ENCODE results near the gene AKAP5. TPM values are rescaled to one million over a fixed set of nuclear protein-coding genes. Genes with fewer than 3 reads are reported as not detected.
A peak's percentile ranks its signal among the peaks of the same experiment; 100 is the strongest.

Gene AKAP5
- total RNA-seq, 1 donor from 2014 or later, result 0.19 TPM

DNA sequence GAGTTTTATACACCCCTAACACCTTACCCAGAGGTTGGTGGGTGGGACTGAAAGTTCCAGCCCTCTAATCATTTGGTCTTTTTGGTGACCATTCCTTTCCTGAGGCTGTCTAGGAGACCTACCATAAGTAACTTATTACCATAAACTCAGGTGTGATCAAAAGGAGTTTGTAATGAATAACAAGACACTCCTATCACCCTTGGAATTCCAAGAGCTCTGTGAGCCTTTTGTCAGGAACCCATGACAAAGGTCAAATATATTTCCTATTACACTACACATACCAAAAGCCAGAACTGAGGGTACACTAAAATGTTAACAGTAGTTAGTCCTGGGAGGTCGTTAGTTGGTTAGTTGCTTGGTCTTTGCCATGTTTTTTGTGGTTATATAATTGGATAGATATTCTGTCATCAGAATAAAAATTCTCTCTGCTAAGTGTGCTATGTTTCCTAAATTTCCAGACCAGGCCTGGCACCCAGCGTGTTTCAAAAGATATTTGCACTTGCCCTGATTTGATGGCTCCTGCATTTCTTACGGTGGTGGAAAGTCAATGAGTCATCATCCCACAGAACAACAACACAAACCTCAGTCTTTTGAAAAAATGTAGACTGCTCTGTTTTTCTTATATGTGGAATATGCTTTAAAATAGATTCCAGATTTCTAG lies 27.0 kb upstream of the AKAP5 start:
- TF ChIP-seq, protein P1, sequence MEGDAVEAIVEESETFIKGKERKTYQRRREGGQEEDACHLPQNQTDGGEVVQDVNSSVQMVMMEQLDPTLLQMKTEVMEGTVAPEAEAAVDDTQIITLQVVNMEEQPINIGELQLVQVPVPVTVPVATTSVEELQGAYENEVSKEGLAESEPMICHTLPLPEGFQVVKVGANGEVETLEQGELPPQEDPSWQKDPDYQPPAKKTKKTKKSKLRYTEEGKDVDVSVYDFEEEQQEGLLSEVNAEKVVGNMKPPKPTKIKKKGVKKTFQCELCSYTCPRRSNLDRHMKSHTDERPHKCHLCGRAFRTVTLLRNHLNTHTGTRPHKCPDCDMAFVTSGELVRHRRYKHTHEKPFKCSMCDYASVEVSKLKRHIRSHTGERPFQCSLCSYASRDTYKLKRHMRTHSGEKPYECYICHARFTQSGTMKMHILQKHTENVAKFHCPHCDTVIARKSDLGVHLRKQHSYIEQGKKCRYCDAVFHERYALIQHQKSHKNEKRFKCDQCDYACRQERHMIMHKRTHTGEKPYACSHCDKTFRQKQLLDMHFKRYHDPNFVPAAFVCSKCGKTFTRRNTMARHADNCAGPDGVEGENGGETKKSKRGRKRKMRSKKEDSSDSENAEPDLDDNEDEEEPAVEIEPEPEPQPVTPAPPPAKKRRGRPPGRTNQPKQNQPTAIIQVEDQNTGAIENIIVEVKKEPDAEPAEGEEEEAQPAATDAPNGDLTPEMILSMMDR (IDR thresholded peaks at IDR 0.05; ENCODE audit: borderline replicate concordance), result no peak
- Histone ChIP-seq H3K9me3 (replicated peaks) (no peaks in the 10 kb centered on the region), H3K27ac (replicated peaks) (no peak overlapping the region), H3K4me1 (peaks cover 15% of the 10 kb centered on the region), H3K27me3 (ENCODE audit: low read depth) (no peaks in the 10 kb centered on the region), H3K4me3 (no peak overlapping the region), H3K36me3 (peaks cover 58% of the 10 kb centered on the region)
- intact Hi-C loops (cut with micrococcal nuclease), result no loop called here
- DNase-seq, result no peak

DNA sequence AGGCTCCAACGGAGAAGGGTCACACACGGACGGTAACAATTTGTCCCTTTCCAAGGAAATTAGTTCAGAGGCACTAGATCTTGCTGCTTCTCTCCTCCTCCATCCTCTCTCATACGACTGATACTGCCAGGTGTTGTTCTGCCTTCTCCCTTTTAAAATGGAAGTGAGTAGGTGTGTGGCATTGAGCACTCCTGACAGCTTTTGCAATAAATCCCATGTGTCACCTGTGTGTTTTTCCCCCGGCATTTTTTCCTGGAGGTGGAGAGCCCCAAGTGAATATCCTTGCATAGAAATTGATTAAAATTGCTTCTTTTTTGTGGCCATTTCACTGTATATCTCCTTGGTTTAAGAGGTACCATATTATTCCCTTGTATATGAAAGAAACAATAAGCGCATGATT lies 26.2 kb upstream of the AKAP5 start:
- H3K4me1 ChIP-seq, result peaks cover 15% of the 10 kb centered on the region
- no peak overlapping the region for H3K4me3 ChIP-seq
- TF ChIP-seq, protein P1 (IDR thresholded peaks at IDR 0.05; ENCODE audit: borderline replicate concordance), result no peak
- intact Hi-C loops (cut with micrococcal nuclease), result no loop called here
- DNase-seq, result no peak
- H3K27ac ChIP-seq (replicated peaks), result no peak overlapping the region
- H3K36me3 ChIP-seq, result peaks cover 61% of the 10 kb centered on the region
- H3K27me3 ChIP-seq (ENCODE audit: low read depth), result no peaks in the 10 kb centered on the region
- no peaks in the 10 kb centered on the region for H3K9me3 ChIP-seq (replicated peaks)

DNA sequence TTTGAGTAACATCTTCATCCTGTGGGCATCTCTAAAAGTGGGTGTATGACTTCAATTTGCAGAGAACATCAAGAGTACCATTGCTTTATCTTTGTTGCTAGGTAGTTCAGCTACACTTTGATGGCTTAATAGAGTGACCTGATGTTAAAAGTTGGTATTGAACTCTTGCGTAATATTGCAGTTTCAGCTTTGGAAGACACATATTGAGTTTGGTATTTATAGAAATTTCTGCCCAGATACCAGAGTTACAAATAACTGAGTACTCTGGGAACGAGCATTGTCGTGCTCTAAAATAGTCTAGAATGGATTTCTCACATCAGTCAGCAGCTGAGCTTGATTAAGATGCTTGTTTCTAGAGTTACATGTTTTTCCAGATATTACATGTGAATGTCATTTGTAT lies 24.8 kb upstream of the AKAP5 start:
- H3K4me3 ChIP-seq, result no peak overlapping the region
- intact Hi-C loops (cut with micrococcal nuclease), result no loop called here
- TF ChIP-seq, protein P1 (IDR thresholded peaks at IDR 0.05; ENCODE audit: borderline replicate concordance), result no peak
- no peak for DNase-seq
- no peaks in the 10 kb centered on the region for H3K9me3 ChIP-seq (replicated peaks)
- H3K27me3 ChIP-seq (ENCODE audit: low read depth), result no peaks in the 10 kb centered on the region
- H3K4me1 ChIP-seq, result peaks cover 24% of the 10 kb centered on the region
- peaks cover 72% of the 10 kb centered on the region for H3K36me3 ChIP-seq
- H3K27ac ChIP-seq (replicated peaks), result no peak overlapping the region

DNA sequence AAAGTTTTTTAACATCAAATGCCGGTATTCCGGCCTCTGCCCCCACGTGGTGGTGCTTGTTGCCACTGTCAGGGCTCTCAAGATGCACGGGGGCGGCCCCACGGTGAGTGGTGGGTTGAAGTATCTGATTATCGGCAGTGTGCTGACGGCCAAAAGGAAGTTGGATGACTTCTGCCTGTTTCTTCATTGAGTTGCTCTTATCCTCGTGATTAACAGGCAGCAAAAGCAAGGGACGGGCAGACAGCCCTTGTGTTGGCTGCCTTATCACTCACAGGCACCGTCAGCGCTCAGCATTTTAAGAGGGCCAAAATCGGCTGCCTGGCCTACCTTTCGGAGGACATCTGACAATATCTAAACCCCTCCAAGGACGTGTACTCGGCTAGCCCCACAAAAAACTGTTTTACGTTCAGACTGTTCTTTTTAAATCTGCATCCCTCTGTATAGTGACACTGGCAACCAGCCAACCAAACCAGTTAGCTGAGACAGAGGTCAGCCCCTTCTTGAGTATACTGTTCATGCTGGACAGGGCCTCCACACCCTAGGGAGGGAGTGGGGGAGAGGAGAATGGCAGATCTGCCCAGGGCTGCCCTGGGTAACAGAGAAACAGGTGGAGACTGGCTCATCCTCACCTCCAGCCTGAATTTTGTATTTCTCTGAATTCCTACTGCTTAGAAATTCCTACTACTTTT lies 22.9 kb upstream of the AKAP5 start:
- Histone ChIP-seq H3K27ac (replicated peaks) (peak overlapping the region; percentile 35), H3K36me3 (peaks cover 57% of the 10 kb centered on the region), H3K4me1 (peaks cover 25% of the 10 kb centered on the region), H3K9me3 (replicated peaks) (no peaks in the 10 kb centered on the region), H3K27me3 (ENCODE audit: low read depth) (no peaks in the 10 kb centered on the region), H3K4me3 (no peak overlapping the region)
- TF ChIP-seq, protein P1 (IDR thresholded peaks at IDR 0.05; ENCODE audit: borderline replicate concordance), result no peak
- intact Hi-C loops (cut with micrococcal nuclease), result no loop called here
- DNase-seq, result peak; percentile 25

DNA sequence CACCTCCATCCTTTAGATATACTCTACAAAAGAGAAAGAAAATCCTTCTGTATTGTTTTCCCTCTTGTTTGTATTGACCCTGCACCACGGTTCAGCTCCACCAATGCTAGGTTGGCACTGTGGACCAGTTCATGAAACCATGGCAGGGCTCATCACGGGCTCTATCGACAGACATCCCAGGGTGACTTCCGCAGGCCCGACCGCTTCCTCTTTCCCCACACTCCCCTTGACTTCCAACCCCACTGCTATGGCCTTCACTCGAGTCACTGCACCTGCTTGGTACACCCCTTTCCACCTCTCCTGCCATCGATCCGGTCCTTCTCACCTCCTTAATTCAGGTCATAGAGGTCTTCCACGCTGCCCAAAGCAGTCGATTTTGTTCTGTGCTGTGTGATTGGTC lies 21.2 kb upstream of the AKAP5 start:
- Histone ChIP-seq H3K27me3 (ENCODE audit: low read depth) (no peaks in the 10 kb centered on the region), H3K27ac (replicated peaks) (no peak overlapping the region), H3K9me3 (replicated peaks) (no peaks in the 10 kb centered on the region), H3K36me3 (peaks cover 56% of the 10 kb centered on the region), H3K4me1 (peaks cover 25% of the 10 kb centered on the region), H3K4me3 (no peak overlapping the region)
- DNase-seq, result no peak
- intact Hi-C loops (cut with micrococcal nuclease), result no loop called here
- TF ChIP-seq, protein P1 (IDR thresholded peaks at IDR 0.05; ENCODE audit: borderline replicate concordance), result no peak
